Measurements from ENCODE around the gene NME5.

GRCh38 chr5:138163721-138164120 is 24.5 kb upstream of the NME5 start:
- TF ChIP-seq, protein P1, sequence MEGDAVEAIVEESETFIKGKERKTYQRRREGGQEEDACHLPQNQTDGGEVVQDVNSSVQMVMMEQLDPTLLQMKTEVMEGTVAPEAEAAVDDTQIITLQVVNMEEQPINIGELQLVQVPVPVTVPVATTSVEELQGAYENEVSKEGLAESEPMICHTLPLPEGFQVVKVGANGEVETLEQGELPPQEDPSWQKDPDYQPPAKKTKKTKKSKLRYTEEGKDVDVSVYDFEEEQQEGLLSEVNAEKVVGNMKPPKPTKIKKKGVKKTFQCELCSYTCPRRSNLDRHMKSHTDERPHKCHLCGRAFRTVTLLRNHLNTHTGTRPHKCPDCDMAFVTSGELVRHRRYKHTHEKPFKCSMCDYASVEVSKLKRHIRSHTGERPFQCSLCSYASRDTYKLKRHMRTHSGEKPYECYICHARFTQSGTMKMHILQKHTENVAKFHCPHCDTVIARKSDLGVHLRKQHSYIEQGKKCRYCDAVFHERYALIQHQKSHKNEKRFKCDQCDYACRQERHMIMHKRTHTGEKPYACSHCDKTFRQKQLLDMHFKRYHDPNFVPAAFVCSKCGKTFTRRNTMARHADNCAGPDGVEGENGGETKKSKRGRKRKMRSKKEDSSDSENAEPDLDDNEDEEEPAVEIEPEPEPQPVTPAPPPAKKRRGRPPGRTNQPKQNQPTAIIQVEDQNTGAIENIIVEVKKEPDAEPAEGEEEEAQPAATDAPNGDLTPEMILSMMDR (IDR thresholded peaks at IDR 0.05) = no peak
- TF ChIP-seq POLR2A (IDR thresholded peaks at IDR 0.05) = no peak

Data from breast epithelium (tissue), 3 donors.